CD4-positive, alpha-beta T cell (primary cell): Measurements from ENCODE around the gene IGFBP7. TPM values are rescaled to one million over a fixed set of nuclear protein-coding genes. Genes with fewer than 3 reads are reported as not detected.

Experiments
- ATAC-seq: fragments of 200-7000 bp; cut with Tn5 transposase; one replicate; pipeline ENCODE4 v1.10.0; 2022; ENCODE audit warnings: mild to moderate bottlenecking; ENCODE audit not compliant: poor library complexity
- CTCF ChIA-PET: fragments of 350-600 bp; sonication (Branson Sonifier 250); formaldehyde crosslinking; loops from one replicate; lab custom pipeline; 2021; ENCODE audit warnings: antibody characterized with exemption, inconsistent platforms; lab: Charles Lee
- POLR2A ChIA-PET: fragments of 350-600 bp; sonication (Branson Sonifier 250); formaldehyde crosslinking; loops from one replicate; lab custom pipeline; 2021; ENCODE audit warnings: antibody characterized with exemption, inconsistent platforms; lab: Charles Lee
- DNase-seq, 14 experiments: peaks; one replicate each; pipeline ENCODE4 v3.0.0-alpha.2; 2013 to 2020; ENCODE audit warnings: mixed read lengths in 2 of 14
- H3K27ac ChIP-seq, 2 donors: one replicate each; pipeline versions ENCODE4 v1.5.1 to v1.7.0; 2013; ENCODE audit warnings: low read length in 2 of 2, low read depth in 1 of 2, mild to moderate bottlenecking in 1 of 2
- H3K27me3 ChIP-seq, 2 experiments: 1 replicate in 1 of 2; 2 replicates in 1 of 2; pipeline versions ENCODE4 v1.6.1 to v1.7.0; 2013; ENCODE audit warnings: low read length in 2 of 2, control low read depth in 1 of 2, mild to moderate bottlenecking in 1 of 2, moderate library complexity in 1 of 2; ENCODE audit not compliant: insufficient read depth in 2 of 2, control insufficient read depth in 1 of 2
- H3K36me3 ChIP-seq: one replicate; pipeline ENCODE4 v1.6.1; 2013; ENCODE audit warnings: low read length, control low read depth; ENCODE audit not compliant: insufficient read depth
- H3K4me1 ChIP-seq: one replicate; pipeline ENCODE4 v1.6.1; 2013; ENCODE audit warnings: low read length, control low read depth; ENCODE audit not compliant: insufficient read depth
- H3K4me3 ChIP-seq: one replicate; pipeline ENCODE4 v1.5.1; 2013; ENCODE audit warnings: mild to moderate bottlenecking, low read length, moderate library complexity
- H3K9me3 ChIP-seq, 2 experiments: 1 replicate in 1 of 2; 2 replicates in 1 of 2; pipeline versions ENCODE4 v1.6.1 to v1.7.0; 2013; ENCODE audit warnings: low read length in 2 of 2, mild to moderate bottlenecking in 2 of 2, control low read depth in 1 of 2, moderate library complexity in 1 of 2; ENCODE audit not compliant: control insufficient read depth in 1 of 2, insufficient read depth in 1 of 2
- H3K27ac Mint-ChIP-seq: one replicate; pipeline ENCODE4 v1.8.0; 2020; ENCODE audit warnings: mixed read lengths
- H3K27me3 Mint-ChIP-seq: one replicate; pipeline ENCODE4 v1.8.0; 2021; ENCODE audit warnings: mixed read lengths
- H3K36me3 Mint-ChIP-seq: one replicate; pipeline ENCODE4 v1.8.0; 2021; ENCODE audit warnings: low read depth, mixed read lengths
- H3K4me1 Mint-ChIP-seq: one replicate; pipeline ENCODE4 v1.8.0; 2021; ENCODE audit warnings: low read depth, mixed read lengths
- H3K4me3 Mint-ChIP-seq: one replicate; pipeline ENCODE4 v1.8.0; 2020; ENCODE audit warnings: mild to moderate bottlenecking, mixed read lengths
- H3K9me3 Mint-ChIP-seq: one replicate; pipeline ENCODE4 v1.8.0; 2020; ENCODE audit warnings: mixed read lengths
- intact Hi-C, 2 experiments: fragments of 100-400 bp; cut with DNase I in 1 of 2; cut with micrococcal nuclease in 1 of 2; formaldehyde crosslinking; loops; one replicate each; pipeline versions ENCODE4 v1.15.1 to v1.9.0; 2023 to 2025; cut with DNase I, micrococcal nuclease
- total RNA-seq, 174 experiments: library from RNA in 2 of 174; stranded (reverse) in 2 of 174; gene quantifications; one replicate each; pipeline ENCODE4 v1.2.3 and lab custom pipeline; 2021 to 2026
- TF ChIP-seq, protein P1 (sequence below): fragments of 200-600 bp; IDR thresholded peaks from one replicate; pipeline ENCODE4 v1.8.0; 2022; ENCODE audit warnings: antibody characterized with exemption, mild to moderate bottlenecking

Gene IGFBP7
- total RNA-seq, 2 experiments from 2014 or later, result 0.45 TPM; not detected in 1

- TF ChIP-seq, protein P1, sequence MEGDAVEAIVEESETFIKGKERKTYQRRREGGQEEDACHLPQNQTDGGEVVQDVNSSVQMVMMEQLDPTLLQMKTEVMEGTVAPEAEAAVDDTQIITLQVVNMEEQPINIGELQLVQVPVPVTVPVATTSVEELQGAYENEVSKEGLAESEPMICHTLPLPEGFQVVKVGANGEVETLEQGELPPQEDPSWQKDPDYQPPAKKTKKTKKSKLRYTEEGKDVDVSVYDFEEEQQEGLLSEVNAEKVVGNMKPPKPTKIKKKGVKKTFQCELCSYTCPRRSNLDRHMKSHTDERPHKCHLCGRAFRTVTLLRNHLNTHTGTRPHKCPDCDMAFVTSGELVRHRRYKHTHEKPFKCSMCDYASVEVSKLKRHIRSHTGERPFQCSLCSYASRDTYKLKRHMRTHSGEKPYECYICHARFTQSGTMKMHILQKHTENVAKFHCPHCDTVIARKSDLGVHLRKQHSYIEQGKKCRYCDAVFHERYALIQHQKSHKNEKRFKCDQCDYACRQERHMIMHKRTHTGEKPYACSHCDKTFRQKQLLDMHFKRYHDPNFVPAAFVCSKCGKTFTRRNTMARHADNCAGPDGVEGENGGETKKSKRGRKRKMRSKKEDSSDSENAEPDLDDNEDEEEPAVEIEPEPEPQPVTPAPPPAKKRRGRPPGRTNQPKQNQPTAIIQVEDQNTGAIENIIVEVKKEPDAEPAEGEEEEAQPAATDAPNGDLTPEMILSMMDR, result no peak
- CTCF ChIA-PET, result no interaction called here
- H3K36me3 Mint-ChIP-seq, result peaks cover 78% of the 10 kb centered on the region
These were observed 128.4 kb downstream of the IGFBP7 start for GRCh38 chr4:56981795-56982201.

More at GRCh38 chr4:56981795-56982201, 128.4 kb downstream of the IGFBP7 start:
- ATAC-seq (no peak), DNase-seq (peak in 2 of 14 experiments; percentile 11 to 24)
- POLR2A ChIA-PET, result interaction anchor here (1.1 to 1.3 kb wide), 2 partner anchors 10 to 75 kb away, joined by 3 to 5 read pairs; no protein-coding TSS in a partner anchor
- H3K4me3 ChIP-seq, result no peak overlapping the region
- peaks cover 46% of the 10 kb centered on the region for H3K4me1 ChIP-seq
- no peaks in the 10 kb centered on the region for H3K9me3 Mint-ChIP-seq
- no peaks in the 10 kb centered on the region for H3K27me3 ChIP-seq
- no peaks in the 10 kb centered on the region for H3K27me3 Mint-ChIP-seq
- no peak overlapping the region for H3K27ac ChIP-seq
- H3K4me1 Mint-ChIP-seq, result peaks cover 73% of the 10 kb centered on the region
- peaks cover 34% of the 10 kb centered on the region for H3K36me3 ChIP-seq
- H3K27ac Mint-ChIP-seq, result peak overlapping the region; percentile 95
- intact Hi-C loops, result loop anchor here in 1 of 2 experiments (5.0 to 10.0 kb wide), 2 partner anchors 517 to 1434 kb away; partner anchors contain the start of genes CLOCK and SRP72
- no peaks in the 10 kb centered on the region for H3K9me3 ChIP-seq
- H3K4me3 Mint-ChIP-seq, result peak overlapping the region; percentile 68

Other genes starting within 250 kb of the IGFBP7 start
- gene REST, start 202.5 kb downstream of the IGFBP7 start, total RNA-seq, result 10 to 100 TPM; 56.8 to 57.6 TPM
- 10 to 100 TPM; 14.3 to 15.6 TPM for gene NOA1, start 132.8 kb downstream of the IGFBP7 start, total RNA-seq
- gene POLR2B, start 131.5 kb downstream of the IGFBP7 start, total RNA-seq, result 10 to 100 TPM; 70.0 to 72.5 TPM